Measurements from ENCODE around the gene MLANA.

GRCh38 chr9:5845157-5845531, 45.5 kb upstream of the MLANA start:
- TF ChIP-seq, protein P1, sequence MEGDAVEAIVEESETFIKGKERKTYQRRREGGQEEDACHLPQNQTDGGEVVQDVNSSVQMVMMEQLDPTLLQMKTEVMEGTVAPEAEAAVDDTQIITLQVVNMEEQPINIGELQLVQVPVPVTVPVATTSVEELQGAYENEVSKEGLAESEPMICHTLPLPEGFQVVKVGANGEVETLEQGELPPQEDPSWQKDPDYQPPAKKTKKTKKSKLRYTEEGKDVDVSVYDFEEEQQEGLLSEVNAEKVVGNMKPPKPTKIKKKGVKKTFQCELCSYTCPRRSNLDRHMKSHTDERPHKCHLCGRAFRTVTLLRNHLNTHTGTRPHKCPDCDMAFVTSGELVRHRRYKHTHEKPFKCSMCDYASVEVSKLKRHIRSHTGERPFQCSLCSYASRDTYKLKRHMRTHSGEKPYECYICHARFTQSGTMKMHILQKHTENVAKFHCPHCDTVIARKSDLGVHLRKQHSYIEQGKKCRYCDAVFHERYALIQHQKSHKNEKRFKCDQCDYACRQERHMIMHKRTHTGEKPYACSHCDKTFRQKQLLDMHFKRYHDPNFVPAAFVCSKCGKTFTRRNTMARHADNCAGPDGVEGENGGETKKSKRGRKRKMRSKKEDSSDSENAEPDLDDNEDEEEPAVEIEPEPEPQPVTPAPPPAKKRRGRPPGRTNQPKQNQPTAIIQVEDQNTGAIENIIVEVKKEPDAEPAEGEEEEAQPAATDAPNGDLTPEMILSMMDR (IDR thresholded peaks at IDR 0.05), result no peak
- TF ChIP-seq POLR2AphosphoS5 (IDR thresholded peaks at IDR 0.05), result no peak
- no peak for TF ChIP-seq POLR2A (IDR thresholded peaks at IDR 0.05)

Measured in breast epithelium (tissue), 3 donors.